HG02938 (cell line): ENCODE results near the gene SPI1.

Source experiments
- ATAC-seq: cut with Tn5 transposase; IDR thresholded peaks from one replicate; pipeline ENCODE4 v1.9.1; 2021; ENCODE audit warnings: mild to moderate bottlenecking, moderate library complexity; ENCODE audit not compliant: unreplicated experiment

SPI1 gene

GRCh38 chr11:47378010-47378835, at the start of gene SPI1:
Gene SPI1, minus strand, starts transcription at chr11:47378547. Its CDS starts 194 bp downstream, at chr11:47378353.
- ATAC-seq = peak; percentile 81

GRCh38 chr11:47426062-47426956, 48.0 kb upstream of the SPI1 start, which contains the start of gene PSMC3:
Gene PSMC3, minus strand, starts transcription at chr11:47426439. Its CDS starts 160 bp downstream, at chr11:47426279.
- ATAC-seq = peak; percentile 88

GRCh38 chr11:47425611-47426010, 47.3 kb upstream of the SPI1 start:
- no peak for ATAC-seq

- ATAC-seq = no peak
Measured at GRCh38 chr11:47418454-47419259, 40.3 kb upstream of the SPI1 start.

- ATAC-seq = no peak
Measured at GRCh38 chr11:47417712-47418111, 39.4 kb upstream of the SPI1 start.

- no peak for ATAC-seq
Measured at GRCh38 chr11:47415949-47416472, 37.7 kb upstream of the SPI1 start.

GRCh38 chr11:47415091-47415854, 36.9 kb upstream of the SPI1 start:
- ATAC-seq = no peak

- no peak for ATAC-seq
Measured at GRCh38 chr11:47414685-47415070, 36.3 kb upstream of the SPI1 start.

- no peak for ATAC-seq
Measured at GRCh38 chr11:47413908-47414684, 35.7 kb upstream of the SPI1 start.

- ATAC-seq = no peak
Measured at GRCh38 chr11:47413351-47413750, 35.0 kb upstream of the SPI1 start.

GRCh38 chr11:47411884-47412746, 33.8 kb upstream of the SPI1 start:
- ATAC-seq = no peak

GRCh38 chr11:47410370-47411264, 32.3 kb upstream of the SPI1 start:
- ATAC-seq = no peak

- ATAC-seq = no peak
Measured at GRCh38 chr11:47409440-47410369, 31.4 kb upstream of the SPI1 start.

GRCh38 chr11:47408598-47409439, 30.5 kb upstream of the SPI1 start:
- ATAC-seq = peak; percentile 8
